Vagina (tissue), 2 donors: Measurements from ENCODE around the gene HNRNPM. TPM values are rescaled to one million over a fixed set of nuclear protein-coding genes. Genes with fewer than 3 reads are reported as not detected.

Experiments
- DNase-seq, 2 donors: peaks; one replicate each; pipeline ENCODE4 v3.0.0-alpha.2; 2017; ENCODE audit errors: extremely low spot score in 2 of 2
- H3K27ac ChIP-seq: fragments of 200-600 bp; sonication (generic); one replicate; pipeline ENCODE4 v1.5.1; 2019
- H3K27me3 ChIP-seq: fragments of 200-600 bp; sonication (generic); one replicate; pipeline ENCODE4 v1.5.1; 2019
- H3K36me3 ChIP-seq, 2 donors: fragments of 200-600 bp; sonication (generic); one replicate each; pipeline ENCODE4 v1.5.1; 2017 to 2019
- H3K4me1 ChIP-seq: fragments of 200-600 bp; sonication (generic); one replicate; pipeline ENCODE4 v1.5.1; 2019
- H3K4me3 ChIP-seq, 2 donors: fragments of 200-600 bp; sonication (generic); 1 replicate in 1 of 2; 2 replicates in 1 of 2; pipeline ENCODE4 v1.5.1; 2016 to 2019
- H3K9me3 ChIP-seq: fragments of 200-600 bp; sonication (generic); one replicate; pipeline ENCODE4 v1.5.1; 2019
- CTCF ChIP-seq, 3 experiments: fragments of 450-650 bp in 2 of 3; fragments of 200-600 bp in 1 of 3; sonication (generic) in 1 of 3; IDR thresholded peaks; one replicate each; pipeline ENCODE4 v1.5.1; 2017 to 2019; ENCODE audit warnings: antibody characterized with exemption in 3 of 3, mild to moderate bottlenecking in 2 of 3, moderate library complexity in 2 of 3
- POLR2A ChIP-seq, 2 donors: fragments of 450-650 bp; IDR thresholded peaks; one replicate each; pipeline ENCODE4 v1.6.1; 2017; ENCODE audit warnings: antibody characterized with exemption in 2 of 2, mild to moderate bottlenecking in 2 of 2, moderate library complexity in 2 of 2
- POLR2AphosphoS5 ChIP-seq, 2 donors: sonication (generic); formaldehyde crosslinking; IDR thresholded peaks; one replicate each; pipeline ENCODE4 v1.9.0; 2017; ENCODE audit warnings: antibody characterized with exemption in 2 of 2, mild to moderate bottlenecking in 2 of 2, low read depth in 1 of 2; ENCODE audit not compliant: insufficient read depth in 1 of 2
- intact Hi-C: fragments of 100-400 bp; cut with DNase I; formaldehyde crosslinking; loops from one replicate; pipeline ENCODE4 v1.15.1; 2023
- total RNA-seq: library from RNA; depleted of rRNA; stranded (reverse); fragments of >200 nt; gene quantifications from one replicate; pipeline ENCODE4 v1.2.3, GENCODE V29; 2016

The HNRNPM gene
- total RNA-seq, 1 donor from 2014 or later, result 140 TPM

DNA sequence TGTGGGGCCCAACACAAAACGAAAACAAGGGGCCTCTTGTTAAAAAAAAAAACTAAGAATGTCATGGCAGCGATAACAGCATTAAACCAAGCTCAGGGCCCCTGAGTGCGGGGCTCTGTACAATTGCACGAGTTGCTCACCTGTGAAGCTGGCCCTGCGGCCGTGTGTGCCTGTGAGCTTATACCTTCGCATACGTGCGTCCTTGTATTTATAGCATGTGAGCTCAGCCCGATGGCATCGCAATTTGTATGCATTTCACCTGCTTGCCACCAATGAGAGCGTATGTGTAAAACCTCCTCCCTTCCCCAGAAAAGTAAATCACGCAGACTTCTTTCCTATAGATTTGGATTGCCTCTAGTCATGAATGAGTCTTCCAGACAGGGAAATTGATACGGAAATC lies 17.1 kb downstream of the HNRNPM start:
- TF ChIP-seq POLR2AphosphoS5 (IDR thresholded peaks at IDR 0.05; ENCODE audit: insufficient read depth in 1 of 2, low read depth in 1 of 2) (no peak), POLR2A (IDR thresholded peaks at IDR 0.05) (no peak), CTCF (IDR thresholded peaks at IDR 0.05) (no peak)
- intact Hi-C loops, result no loop called here
- H3K9me3 ChIP-seq, result no peaks in the 10 kb centered on the region
- H3K27me3 ChIP-seq, result no peaks in the 10 kb centered on the region
- peaks cover 52% of the 10 kb centered on the region for H3K4me1 ChIP-seq
- no peak overlapping the region for H3K27ac ChIP-seq
- peaks cover 4 to 37% of the 10 kb centered on the region in 2 donors for H3K36me3 ChIP-seq
- H3K4me3 ChIP-seq, result no peak overlapping the region
- DNase-seq, result no peak

DNA sequence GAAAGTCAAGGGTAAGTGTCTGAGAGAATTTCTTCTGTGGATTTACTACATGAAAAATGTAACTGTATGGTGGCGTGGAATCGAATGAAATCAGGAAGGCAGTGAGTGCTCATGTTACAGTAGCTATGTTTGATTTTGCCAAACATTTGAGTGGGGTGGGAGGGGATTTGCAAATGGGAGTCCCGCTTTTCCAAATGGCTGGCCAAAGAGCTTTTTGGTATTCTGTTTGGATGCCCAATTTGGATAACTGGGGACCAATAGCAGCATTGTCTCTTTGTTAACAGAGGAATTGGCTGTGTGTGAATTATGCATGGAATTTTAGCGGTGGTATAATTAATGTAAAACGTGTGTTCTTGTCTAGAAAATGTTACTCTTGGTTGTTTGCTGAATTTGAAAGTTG lies 17.8 kb downstream of the HNRNPM start:
- Histone ChIP-seq H3K4me3 (no peak overlapping the region), H3K27ac (no peak overlapping the region), H3K27me3 (no peaks in the 10 kb centered on the region), H3K4me1 (peaks cover 47% of the 10 kb centered on the region), H3K36me3 (peaks cover 4 to 36% of the 10 kb centered on the region in 2 donors), H3K9me3 (no peaks in the 10 kb centered on the region)
- TF ChIP-seq POLR2AphosphoS5 (IDR thresholded peaks at IDR 0.05; ENCODE audit: insufficient read depth in 1 of 2, low read depth in 1 of 2) (no peak), CTCF (IDR thresholded peaks at IDR 0.05) (no peak), POLR2A (IDR thresholded peaks at IDR 0.05) (no peak)
- no peak for DNase-seq
- intact Hi-C loops, result no loop called here

GRCh38 chr19:8463365-8463764 lies 18.6 kb downstream of the HNRNPM start:
- H3K27ac ChIP-seq, result no peak overlapping the region
- TF ChIP-seq POLR2AphosphoS5 (IDR thresholded peaks at IDR 0.05; ENCODE audit: insufficient read depth in 1 of 2, low read depth in 1 of 2), result no peak
- DNase-seq, result no peak
- no peaks in the 10 kb centered on the region for H3K27me3 ChIP-seq
- no peaks in the 10 kb centered on the region for H3K9me3 ChIP-seq
- H3K4me1 ChIP-seq, result peaks cover 39% of the 10 kb centered on the region
- peaks cover 4 to 41% of the 10 kb centered on the region in 2 donors for H3K36me3 ChIP-seq
- H3K4me3 ChIP-seq, result no peak overlapping the region
- intact Hi-C loops, result no loop called here

DNA sequence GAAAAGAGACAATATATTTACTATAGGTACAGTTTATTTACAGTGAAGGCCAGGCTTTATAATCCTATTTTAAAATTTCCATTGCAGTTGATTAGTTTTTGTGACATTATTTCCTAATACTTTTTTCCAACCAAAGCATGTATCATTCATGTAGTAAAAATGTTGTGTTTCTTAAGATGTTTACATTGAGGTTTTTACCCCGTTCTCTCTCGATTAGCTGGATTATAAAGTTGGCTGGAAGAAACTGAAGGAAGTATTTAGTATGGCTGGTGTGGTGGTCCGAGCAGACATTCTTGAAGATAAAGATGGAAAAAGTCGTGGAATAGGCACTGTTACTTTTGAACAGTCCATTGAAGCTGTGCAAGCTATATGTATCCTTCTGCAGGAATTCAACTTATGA lies 21.2 kb downstream of the HNRNPM start:
- no peaks in the 10 kb centered on the region for H3K27me3 ChIP-seq
- no peak overlapping the region for H3K4me3 ChIP-seq
- TF ChIP-seq CTCF (IDR thresholded peaks at IDR 0.05) (no peak), POLR2AphosphoS5 (IDR thresholded peaks at IDR 0.05; ENCODE audit: insufficient read depth in 1 of 2, low read depth in 1 of 2) (no peak), POLR2A (IDR thresholded peaks at IDR 0.05) (no peak)
- H3K27ac ChIP-seq, result no peak overlapping the region
- intact Hi-C loops, result no loop called here
- no peaks in the 10 kb centered on the region for H3K9me3 ChIP-seq
- DNase-seq, result no peak
- peaks cover 13% of the 10 kb centered on the region for H3K4me1 ChIP-seq
- H3K36me3 ChIP-seq, result peaks cover 4 to 67% of the 10 kb centered on the region in 2 donors

GRCh38 chr19:8468124-8468523 lies 23.3 kb downstream of the HNRNPM start:
- H3K27ac ChIP-seq, result no peak overlapping the region
- intact Hi-C loops, result no loop called here
- H3K4me3 ChIP-seq, result no peak overlapping the region
- DNase-seq, result no peak
- no peaks in the 10 kb centered on the region for H3K4me1 ChIP-seq
- peaks cover 4 to 87% of the 10 kb centered on the region in 2 donors for H3K36me3 ChIP-seq
- H3K9me3 ChIP-seq, result no peaks in the 10 kb centered on the region
- no peak for TF ChIP-seq POLR2AphosphoS5 (IDR thresholded peaks at IDR 0.05; ENCODE audit: insufficient read depth in 1 of 2, low read depth in 1 of 2)
- TF ChIP-seq CTCF (IDR thresholded peaks at IDR 0.05), result no peak
- TF ChIP-seq POLR2A (IDR thresholded peaks at IDR 0.05), result no peak
- no peaks in the 10 kb centered on the region for H3K27me3 ChIP-seq
